ENCODE results near the gene KCNN1. TPM values are rescaled to one million over a fixed set of nuclear protein-coding genes. Genes with fewer than 3 reads are reported as not detected.
"Not testable (repeated sequence)": the region's sequence is repeated elsewhere in the genome, so short reads cannot be mapped to it uniquely, and the experiment has no call there.

Gene KCNN1
- total RNA-seq, 1 donor from 2014 or later = not detected

DNA sequence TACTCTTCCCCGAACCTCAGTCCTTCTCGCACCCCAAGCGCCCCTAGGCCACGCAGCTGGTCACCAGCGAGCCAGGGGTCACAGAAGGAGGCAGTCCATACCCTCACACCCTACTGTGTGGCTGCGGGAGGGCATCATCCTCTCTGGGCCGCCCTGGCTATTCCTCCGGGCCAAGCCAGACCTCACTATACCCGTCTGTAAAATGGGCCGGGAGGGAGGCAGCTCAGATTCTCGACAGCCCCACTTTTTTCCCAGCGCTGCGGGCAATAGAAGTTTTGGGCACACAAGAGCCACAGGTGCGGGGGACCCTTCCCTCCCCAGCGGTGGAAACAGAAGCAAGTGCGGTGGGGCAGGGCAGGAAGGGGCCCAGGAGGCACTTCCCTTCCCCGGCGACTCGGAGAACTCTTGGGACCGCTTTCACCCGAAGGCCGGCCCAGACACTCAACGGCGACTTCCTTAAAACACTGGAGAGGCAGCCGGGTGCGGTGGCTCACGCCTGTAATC is 35.5 kb downstream of the KCNN1 start:
- DNase-seq (ENCODE audit: low read depth) = no peak
- peak overlapping the region; percentile 70 for H3K4me3 ChIP-seq (ENCODE audit: low read depth, low read length)
- TF ChIP-seq, protein P1, sequence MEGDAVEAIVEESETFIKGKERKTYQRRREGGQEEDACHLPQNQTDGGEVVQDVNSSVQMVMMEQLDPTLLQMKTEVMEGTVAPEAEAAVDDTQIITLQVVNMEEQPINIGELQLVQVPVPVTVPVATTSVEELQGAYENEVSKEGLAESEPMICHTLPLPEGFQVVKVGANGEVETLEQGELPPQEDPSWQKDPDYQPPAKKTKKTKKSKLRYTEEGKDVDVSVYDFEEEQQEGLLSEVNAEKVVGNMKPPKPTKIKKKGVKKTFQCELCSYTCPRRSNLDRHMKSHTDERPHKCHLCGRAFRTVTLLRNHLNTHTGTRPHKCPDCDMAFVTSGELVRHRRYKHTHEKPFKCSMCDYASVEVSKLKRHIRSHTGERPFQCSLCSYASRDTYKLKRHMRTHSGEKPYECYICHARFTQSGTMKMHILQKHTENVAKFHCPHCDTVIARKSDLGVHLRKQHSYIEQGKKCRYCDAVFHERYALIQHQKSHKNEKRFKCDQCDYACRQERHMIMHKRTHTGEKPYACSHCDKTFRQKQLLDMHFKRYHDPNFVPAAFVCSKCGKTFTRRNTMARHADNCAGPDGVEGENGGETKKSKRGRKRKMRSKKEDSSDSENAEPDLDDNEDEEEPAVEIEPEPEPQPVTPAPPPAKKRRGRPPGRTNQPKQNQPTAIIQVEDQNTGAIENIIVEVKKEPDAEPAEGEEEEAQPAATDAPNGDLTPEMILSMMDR (conservative IDR thresholded peaks at IDR 0.05; ENCODE audit: low read depth, low read length) = no peak

DNA sequence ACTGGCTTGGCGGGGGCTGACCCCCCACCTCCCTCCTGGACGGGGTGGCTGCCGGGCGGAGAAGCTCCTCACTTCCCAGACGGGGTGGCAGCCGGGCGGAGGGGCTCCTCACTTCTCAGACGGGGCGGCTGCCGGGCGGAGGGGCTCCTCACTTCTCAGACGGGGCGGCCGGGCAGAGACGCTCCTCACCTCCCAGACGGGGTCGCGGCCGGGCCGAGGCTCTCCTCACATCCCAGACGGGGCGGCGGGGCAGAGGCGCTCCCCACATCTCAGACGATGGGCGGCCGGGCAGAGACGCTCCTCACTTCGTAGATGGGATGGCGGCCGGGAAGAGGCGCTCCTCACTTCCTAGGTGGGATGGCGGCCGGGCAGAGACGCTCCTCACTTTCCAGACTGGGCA is 38.8 kb downstream of the KCNN1 start:
- DNase-seq (ENCODE audit: low read depth); H3K4me3 ChIP-seq (ENCODE audit: low read depth, low read length): not testable (repeated sequence)

DNA sequence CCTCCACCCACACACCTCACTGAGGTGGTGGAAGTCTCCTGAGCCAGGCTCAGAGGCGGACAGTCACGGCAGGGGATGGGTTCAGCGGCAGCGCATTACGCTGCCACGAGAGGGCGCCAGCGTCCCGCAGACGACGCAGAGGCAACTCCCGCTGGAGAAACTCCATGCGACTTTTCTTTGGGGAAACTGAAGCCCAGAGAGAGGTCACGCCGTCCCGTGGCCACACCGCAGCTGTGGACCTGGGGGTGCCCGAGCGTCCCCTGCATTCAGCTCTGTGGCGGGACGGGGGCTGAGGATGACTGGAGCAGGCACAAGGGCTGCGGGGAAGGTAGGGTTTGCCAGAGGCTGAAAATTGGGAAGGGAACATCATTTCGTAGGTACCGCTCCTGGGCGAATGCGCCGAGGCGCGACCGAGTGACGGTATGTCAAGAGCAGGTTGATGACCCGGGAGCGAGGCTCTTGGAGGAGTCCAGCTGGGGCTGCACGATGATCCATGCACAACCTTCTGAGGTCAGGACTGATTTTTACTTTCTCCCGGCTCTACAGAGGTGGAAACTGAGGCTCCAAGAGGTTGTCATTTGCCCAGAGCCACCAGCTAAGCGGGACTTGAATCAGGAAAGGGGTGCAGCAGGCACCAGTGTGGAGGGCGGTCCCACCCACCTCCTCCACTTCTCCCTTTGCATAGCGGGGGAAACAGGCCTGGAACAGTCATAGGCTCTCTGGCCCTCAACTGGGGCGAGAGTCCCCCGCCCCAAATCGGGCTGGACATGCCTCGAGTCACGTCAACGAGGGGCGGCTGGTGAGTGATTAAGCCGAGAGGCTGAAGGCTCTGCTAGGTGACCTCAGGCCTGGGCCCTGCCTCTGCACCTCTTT is 40.4 kb downstream of the KCNN1 start:
- DNase-seq (ENCODE audit: low read depth) = no peak

DNA sequence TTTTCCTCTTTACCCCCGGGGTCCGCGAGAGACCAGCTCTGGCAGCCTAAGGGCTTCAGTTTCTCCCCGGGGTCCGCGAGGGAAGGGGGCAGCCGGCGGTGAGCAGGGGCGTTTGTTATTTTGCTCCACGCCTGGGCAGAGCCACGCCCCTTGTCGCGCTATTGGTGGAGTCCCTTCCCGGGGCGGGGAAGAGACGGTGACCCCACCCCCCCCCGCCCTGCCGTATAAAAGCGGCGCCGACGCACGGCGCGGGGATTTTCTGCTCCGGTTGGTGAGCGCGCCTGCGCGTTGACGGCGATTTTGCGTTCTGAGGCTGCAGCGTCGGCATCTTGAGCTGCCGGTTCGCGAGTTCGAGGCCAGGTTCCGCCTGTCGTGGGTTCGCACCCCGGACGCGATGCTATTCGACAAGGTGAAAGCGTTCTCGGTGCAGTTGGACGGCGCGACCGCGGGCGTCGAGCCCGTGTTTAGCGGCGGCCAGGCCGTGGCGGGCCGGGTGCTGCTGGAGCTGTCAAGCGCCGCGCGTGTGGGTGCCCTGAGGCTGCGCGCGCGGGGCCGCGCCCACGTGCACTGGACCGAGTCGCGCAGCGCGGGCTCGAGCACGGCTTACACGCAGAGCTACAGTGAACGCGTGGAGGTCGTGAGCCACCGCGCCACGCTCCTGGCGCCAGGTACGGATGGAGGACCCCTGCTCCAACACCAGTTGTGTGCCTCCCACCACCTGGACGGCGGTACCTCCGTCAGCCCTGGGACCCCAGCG is 41.2 kb downstream of the KCNN1 start, which contains the start of gene ARRDC2:
ARRDC2 (plus strand) TSS at position 254 of the 757 bp plus-strand sequence; CDS start at position 395, 141 bp downstream.
- DNase-seq (ENCODE audit: low read depth) = no peak
- TF ChIP-seq, protein P1 (conservative IDR thresholded peaks at IDR 0.05; ENCODE audit: low read depth, low read length) = no peak
- H3K4me3 ChIP-seq (ENCODE audit: low read depth, low read length) = peak within 1 kb of the TSS; percentile 61

More for the DNA sequence above, 40.4 kb downstream of the KCNN1 start:
- TF ChIP-seq, protein P1 (conservative IDR thresholded peaks at IDR 0.05; ENCODE audit: low read depth, low read length) = peak; percentile 91
- peak overlapping the region; percentile 61 for H3K4me3 ChIP-seq (ENCODE audit: low read depth, low read length)

DNA sequence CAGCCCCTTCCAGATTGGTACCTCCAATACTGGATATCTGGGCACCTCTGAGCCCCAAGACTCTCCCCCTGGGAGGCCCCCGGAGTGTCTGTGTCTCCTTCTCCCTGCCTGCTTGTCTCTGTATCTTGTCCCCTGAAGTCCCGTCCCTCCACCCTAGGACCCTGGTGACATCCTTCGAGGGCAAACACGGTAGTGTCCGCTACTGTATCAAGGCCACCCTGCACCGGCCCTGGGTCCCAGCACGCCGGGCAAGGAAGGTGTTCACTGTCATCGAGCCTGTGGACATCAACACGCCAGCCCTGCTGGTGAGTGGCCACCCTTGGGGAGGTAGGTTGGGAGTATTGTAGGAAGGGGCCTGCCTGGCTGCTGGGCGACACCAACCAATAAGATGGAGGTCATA is 41.9 kb downstream of the KCNN1 start:
- H3K4me3 ChIP-seq (ENCODE audit: low read depth, low read length) = peak overlapping the region; percentile 61
- TF ChIP-seq, protein P1 (conservative IDR thresholded peaks at IDR 0.05; ENCODE audit: low read depth, low read length) = no peak
- DNase-seq (ENCODE audit: low read depth) = no peak

DNA sequence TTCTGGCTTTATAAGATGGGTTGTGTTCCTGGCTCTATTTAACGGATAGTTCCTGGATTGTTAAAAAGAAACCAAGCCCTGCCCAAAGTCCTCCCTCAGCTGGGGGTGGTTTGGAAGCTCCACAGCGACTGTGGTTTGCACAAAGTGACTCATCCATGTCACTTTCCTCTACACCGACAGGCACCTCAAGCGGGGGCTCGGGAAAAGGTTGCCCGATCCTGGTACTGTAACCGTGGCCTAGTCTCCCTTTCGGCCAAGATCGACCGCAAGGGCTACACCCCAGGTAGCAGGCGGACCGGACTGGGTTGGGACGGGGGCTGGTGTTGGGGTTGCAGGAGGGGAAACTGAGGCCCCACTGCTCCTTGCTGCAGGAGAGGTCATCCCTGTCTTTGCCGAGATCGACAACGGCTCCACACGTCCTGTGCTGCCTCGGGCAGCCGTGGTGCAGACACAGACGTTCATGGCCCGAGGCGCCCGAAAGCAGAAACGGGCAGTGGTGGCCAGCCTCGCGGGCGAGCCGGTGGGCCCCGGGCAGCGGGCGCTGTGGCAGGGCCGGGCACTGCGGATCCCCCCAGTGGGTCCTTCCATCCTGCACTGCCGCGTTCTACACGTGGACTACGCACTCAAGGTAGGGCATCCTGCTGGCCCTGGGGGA is 42.6 kb downstream of the KCNN1 start:
- no peak overlapping the region for H3K4me3 ChIP-seq (ENCODE audit: low read depth, low read length)
- TF ChIP-seq, protein P1 (conservative IDR thresholded peaks at IDR 0.05; ENCODE audit: low read depth, low read length) = no peak
- DNase-seq (ENCODE audit: low read depth) = no peak

DNA sequence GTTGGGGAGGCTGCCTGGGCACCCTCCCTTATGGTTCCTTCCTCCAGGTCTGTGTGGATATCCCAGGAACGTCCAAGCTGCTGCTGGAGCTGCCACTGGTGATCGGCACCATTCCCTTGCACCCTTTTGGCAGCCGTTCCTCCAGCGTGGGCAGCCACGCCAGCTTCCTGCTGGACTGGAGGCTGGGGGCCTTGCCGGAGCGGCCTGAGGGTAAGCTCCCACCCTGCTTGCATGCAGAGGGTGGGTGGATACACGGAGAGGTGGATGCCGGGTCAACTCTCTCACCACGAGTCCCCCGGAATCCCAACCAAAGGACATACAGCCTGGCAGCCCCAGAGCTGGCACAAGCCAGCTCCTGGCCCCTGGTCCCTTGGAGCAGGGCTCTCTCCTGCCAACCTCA is 43.2 kb downstream of the KCNN1 start:
- DNase-seq (ENCODE audit: low read depth) = no peak
- no peak overlapping the region for H3K4me3 ChIP-seq (ENCODE audit: low read depth, low read length)
- TF ChIP-seq, protein P1 (conservative IDR thresholded peaks at IDR 0.05; ENCODE audit: low read depth, low read length) = no peak
